ENCODE data around the gene SLC6A6. TPM values are rescaled to one million over a fixed set of nuclear protein-coding genes. Genes with fewer than 3 reads are reported as not detected.

The SLC6A6 gene
- total and polyA plus RNA-seq, 10 of the 15 experiments (the other 5 are each of a cell fraction or from before 2014, with no cell fraction given), result 5.6 to 47.0 (median 20.2) TPM

DNA sequence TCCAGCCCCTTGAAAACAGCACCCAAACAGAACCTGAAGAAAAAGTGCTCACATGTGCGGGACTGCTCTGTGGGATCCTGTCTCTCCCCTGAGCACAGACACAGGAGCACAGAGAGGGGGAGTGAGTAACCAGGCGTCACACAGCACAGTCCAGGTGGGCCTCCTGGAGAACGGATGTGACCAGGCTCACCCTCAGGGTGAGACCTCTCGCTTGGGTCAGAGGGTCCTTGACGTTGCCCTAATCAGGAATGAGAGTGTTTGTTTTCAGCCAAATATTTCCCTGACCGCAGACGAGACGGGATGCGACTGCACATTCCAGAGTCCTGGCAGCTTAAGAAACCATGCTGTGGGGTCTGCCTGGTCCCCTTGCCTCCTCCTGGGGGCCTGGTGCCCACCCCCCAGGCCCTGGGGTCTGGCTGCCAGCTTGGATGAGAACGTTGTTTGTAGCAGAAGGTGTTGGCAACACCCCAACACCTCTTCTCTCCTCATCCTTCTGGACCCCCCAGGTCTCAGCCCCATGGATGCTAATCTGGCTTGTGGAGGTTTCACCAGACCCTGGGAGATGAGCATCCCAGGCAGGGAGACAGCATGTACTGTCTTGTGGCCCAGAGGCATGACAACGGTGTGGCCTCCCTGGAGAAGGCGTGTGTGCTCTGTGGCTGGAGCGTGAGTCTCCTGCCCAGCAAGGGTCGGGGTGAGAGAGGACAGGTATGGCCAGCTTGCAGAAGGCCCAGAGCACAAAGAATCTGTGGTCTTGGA is 42.1 kb upstream of the SLC6A6 start:
- Histone ChIP-seq H3K4me1 (ENCODE audit: control insufficient read depth, insufficient read depth, low read length) (no peaks in the 10 kb centered on the region), H2AFZ (ENCODE audit: control insufficient read depth, low read depth, low read length) (no peak overlapping the region), H4K20me1 (ENCODE audit: control insufficient read depth, insufficient read depth) (no peaks in the 10 kb centered on the region), H3K79me2 (ENCODE audit: control insufficient read depth, insufficient read depth, low read length) (no peaks in the 10 kb centered on the region), H3K36me3 (ENCODE audit: control insufficient read depth in 2 of 2, insufficient read depth in 2 of 2, low read length in 1 of 2) (no peaks in the 10 kb centered on the region), H3K27me3 (replicated peaks in 1 of 2; ENCODE audit: control insufficient read depth in 2 of 2, insufficient read depth in 2 of 2, low read length in 1 of 2) (peaks cover 0 to 5% of the 10 kb centered on the region in 2 experiments), H3K27ac (ENCODE audit: control insufficient read depth, insufficient read depth) (no peak overlapping the region), H3K9me3 (replicated peaks; ENCODE audit: control insufficient read depth, insufficient read depth, low read length) (no peaks in the 10 kb centered on the region), H3K9ac (ENCODE audit: control insufficient read depth, insufficient read depth, low read length) (no peak overlapping the region), H3K4me2 (ENCODE audit: control insufficient read depth, insufficient read depth) (no peak overlapping the region), H3K4me3 (no peak overlapping the region)
- WGBS (ENCODE audit: insufficient coverage, insufficient replicate concordance, low lambda C conversion rate, missing lambda C conversion rate), result 41% methylated on average over 14 of the region's 14 CpGs
- in situ Hi-C loops (cut with MboI), result no loop called here
- RAD21 ChIA-PET (ENCODE audit: unreplicated experiment), result no interaction called here
- BruUV-seq (replicated peaks), result no TSS peak
- no peak for TF ChIP-seq FOXK2 (IDR thresholded peaks at IDR 0.05)
- intact Hi-C loops (cut with micrococcal nuclease; ENCODE audit: unreplicated experiment), result no loop called here
- CTCF ChIA-PET, result no interaction called here
- DNase-seq (ENCODE audit: low read depth, low spot score) (no peak), ATAC-seq (no peak), FAIRE-seq (no peak)
- POLR2A ChIA-PET, result no interaction called here
- SMC1A ChIA-PET (ENCODE audit: uncharacterized antibody, unreplicated experiment), result no interaction called here

GRCh38 chr3:14361068-14361677 is 41.2 kb upstream of the SLC6A6 start:
- WGBS (ENCODE audit: insufficient coverage, insufficient replicate concordance, low lambda C conversion rate, missing lambda C conversion rate), result 8% methylated on average over 8 of the region's 8 CpGs
- BruUV-seq (replicated peaks), result no TSS peak
- ATAC-seq, result no peak
- Histone ChIP-seq H3K4me2 (ENCODE audit: control insufficient read depth, insufficient read depth) (no peak overlapping the region), H4K20me1 (ENCODE audit: control insufficient read depth, insufficient read depth) (no peaks in the 10 kb centered on the region), H3K27me3 (replicated peaks in 1 of 2; ENCODE audit: control insufficient read depth in 2 of 2, insufficient read depth in 2 of 2, low read length in 1 of 2) (peaks cover 0 to 5% of the 10 kb centered on the region in 2 experiments), H3K36me3 (ENCODE audit: control insufficient read depth in 2 of 2, insufficient read depth in 2 of 2, low read length in 1 of 2) (no peaks in the 10 kb centered on the region), H3K27ac (ENCODE audit: control insufficient read depth, insufficient read depth) (no peak overlapping the region), H3K4me1 (ENCODE audit: control insufficient read depth, insufficient read depth, low read length) (no peaks in the 10 kb centered on the region), H3K79me2 (ENCODE audit: control insufficient read depth, insufficient read depth, low read length) (no peaks in the 10 kb centered on the region), H2AFZ (ENCODE audit: control insufficient read depth, low read depth, low read length) (no peak overlapping the region), H3K4me3 (no peak overlapping the region), H3K9me3 (replicated peaks; ENCODE audit: control insufficient read depth, insufficient read depth, low read length) (no peaks in the 10 kb centered on the region), H3K9ac (ENCODE audit: control insufficient read depth, insufficient read depth, low read length) (no peak overlapping the region)
- no peak for DNase-seq (ENCODE audit: low read depth, low spot score)
- no peak for FAIRE-seq
- POLR2A ChIA-PET, result no interaction called here
- in situ Hi-C loops (cut with MboI), result no loop called here
- RAD21 ChIA-PET (ENCODE audit: unreplicated experiment), result no interaction called here
- CTCF ChIA-PET, result no interaction called here
- intact Hi-C loops (cut with micrococcal nuclease; ENCODE audit: unreplicated experiment), result no loop called here
- SMC1A ChIA-PET (ENCODE audit: uncharacterized antibody, unreplicated experiment), result no interaction called here
- TF ChIP-seq ZBTB11 (CRISPR knock-in tag; IDR thresholded peaks at IDR 0.05) (no peak), KLF5 (IDR thresholded peaks at IDR 0.05; ENCODE audit: partially characterized antibody) (no peak), TAF1 (IDR thresholded peaks at IDR 0.05; ENCODE audit: borderline replicate concordance, low read depth, low read length) (no peak), JUND (IDR thresholded peaks at IDR 0.05; ENCODE audit: low read depth, low read length) (no peak), PAX8 (IDR thresholded peaks at IDR 0.05) (no peak), PML (IDR thresholded peaks at IDR 0.05; ENCODE audit: low read length) (no peak), EED (IDR thresholded peaks at IDR 0.05; ENCODE audit: low read depth) (no peak), ZNF384 (IDR thresholded peaks at IDR 0.05; ENCODE audit: borderline replicate concordance, low read depth, low read length) (no peak), ASH2L (IDR thresholded peaks at IDR 0.05; ENCODE audit: borderline replicate concordance, low read depth) (no peak), BRCA1 (IDR thresholded peaks at IDR 0.05; ENCODE audit: low read depth, low read length) (no peak)

Measured in GM12878 (cell line).